HG03378 (cell line): Measurements from ENCODE around the gene SLC28A1.

ENCODE experiments used
- ATAC-seq: cut with Tn5 transposase; IDR thresholded peaks from one replicate; pipeline ENCODE4 v1.9.1; 2021; ENCODE audit warnings: mild to moderate bottlenecking, moderate library complexity; ENCODE audit not compliant: unreplicated experiment

SLC28A1 gene

GRCh38 chr15:84988909-84989644, 104.6 kb downstream of the SLC28A1 start:
- no peak for ATAC-seq

GRCh38 chr15:84990507-84990906, 106.0 kb downstream of the SLC28A1 start:
- ATAC-seq, result no peak

- no peak for ATAC-seq
Observed at GRCh38 chr15:84991014-84991712, 106.7 kb downstream of the SLC28A1 start.

- no peak for ATAC-seq
Observed at GRCh38 chr15:84992157-84992944, 107.9 kb downstream of the SLC28A1 start.
